A549 (cell line): ENCODE results near the gene SLC49A3. TPM values are rescaled to one million over a fixed set of nuclear protein-coding genes. Genes with fewer than 3 reads are reported as not detected.
A peak's percentile ranks its signal among the peaks of the same experiment; 100 is the strongest.

Source experiments
- ATAC-seq, 2 experiments: fragments of 200-7000 bp in 1 of 2; fragments of >200 bp in 1 of 2; cut with Nextera tagmentation in 1 of 2; cut with Tn5 transposase in 1 of 2; 3 replicates each; pipeline versions ENCODE4 v1.8.0 to v1.9.1; 2018 to 2020; ENCODE audit warnings: mild to moderate bottlenecking in 1 of 2, moderate library complexity in 1 of 2
- CTCF ChIA-PET: fragments of 300-600 bp; sonication (Branson Sonifier 250); formaldehyde crosslinking; extraction: SDS; loops from one replicate; lab custom pipeline; 2021; ENCODE audit warnings: antibody characterized with exemption, inconsistent platforms; lab: Yijun Ruan, JAX
- POLR2A ChIA-PET: fragments of 350-600 bp; formaldehyde crosslinking; extraction: SDS; loops from one replicate; lab custom pipeline; 2021; ENCODE audit warnings: antibody characterized with exemption, inconsistent platforms; lab: Yijun Ruan, JAX
- DNase-seq, 2 experiments: peaks; one replicate each; pipeline versions ENCODE4 v3.0.0 to v3.0.0-alpha.2; 2011 to 2016; ENCODE audit warnings: low read depth in 1 of 2, low spot score in 1 of 2
- FAIRE-seq: peaks from 2 replicates; lab custom pipeline; 2011; peaks lifted over from hg19 to GRCh38; lab: Jason Lieb, UNC
- H3K27ac ChIP-seq, 2 experiments: fragments of >200 bp; sonication (Bioruptor Twin); formaldehyde crosslinking; 3 replicates each; pipeline ENCODE4 v1.5.1; 2016 to 2017
- H3K4me1 ChIP-seq: fragments of >200 bp; sonication (Bioruptor Twin); formaldehyde crosslinking; 3 replicates; pipeline ENCODE4 v1.6.1; 2016
- H3K4me2 ChIP-seq: fragments of >200 bp; sonication (Bioruptor Twin); formaldehyde crosslinking; 3 replicates; pipeline ENCODE4 v1.6.1; 2016
- H3K4me3 ChIP-seq: fragments of >200 bp; sonication (Bioruptor Twin); formaldehyde crosslinking; 3 replicates; pipeline ENCODE4 v1.5.1; 2016
- H3K9me3 ChIP-seq: fragments of >200 bp; sonication (Bioruptor Twin); formaldehyde crosslinking; 3 replicates; pipeline ENCODE4 v1.6.1; 2016
- BCL3 ChIP-seq: fragments of >200 bp; sonication (Bioruptor Twin); formaldehyde crosslinking; IDR thresholded peaks from 3 replicates; pipeline ENCODE4 v1.6.1; 2016
- CTCF ChIP-seq: fragments of >200 bp; sonication (Bioruptor Twin); formaldehyde crosslinking; IDR thresholded peaks from 3 replicates; pipeline ENCODE4 v1.5.1; 2016
- EHF ChIP-seq: fragments of 250-450 bp; sonication (Bioruptor Pico); IDR thresholded peaks from 2 replicates; pipeline ENCODE4 v1.5.0; 2020; ENCODE audit warnings: mild to moderate bottlenecking
- EHMT2 ChIP-seq: fragments of 200-600 bp; sonication (generic); IDR thresholded peaks from 2 replicates; pipeline ENCODE4 v1.6.1; 2016; ENCODE audit warnings: antibody characterized with exemption, low read depth, mild to moderate bottlenecking, moderate library complexity
- FOSB ChIP-seq: fragments of 250-450 bp; sonication (Bioruptor Pico); IDR thresholded peaks from 2 replicates; pipeline ENCODE4 v1.5.0; 2020; ENCODE audit warnings: mild to moderate bottlenecking, moderate library complexity
- FOSL2 ChIP-seq, 2 experiments: fragments of 450-650 bp in 1 of 2; fragments of >200 bp in 1 of 2; sonication (Bioruptor Twin) in 1 of 2; formaldehyde crosslinking; IDR thresholded peaks; 2 replicates each; pipeline versions ENCODE4 v1.5.0 to v1.6.1; 2016 to 2020; ENCODE audit warnings: mild to moderate bottlenecking in 1 of 2, moderate library complexity in 1 of 2
- GATA3 ChIP-seq: IDR thresholded peaks from 2 replicates; pipeline ENCODE4 v1.6.1; 2012; ENCODE audit warnings: borderline replicate concordance
- HOXB5 ChIP-seq: fragments of 250-450 bp; sonication (Bioruptor Pico); IDR thresholded peaks from 2 replicates; pipeline ENCODE4 v1.5.0; 2020; ENCODE audit warnings: mild to moderate bottlenecking, moderate library complexity
- JUN ChIP-seq, 2 experiments: fragments of >200 bp; sonication (Bioruptor Twin); formaldehyde crosslinking; IDR thresholded peaks; 2 replicates in 1 of 2; 3 replicates in 1 of 2; pipeline ENCODE4 v1.6.1; 2016 to 2017
- MAFK ChIP-seq: fragments of 450-650 bp; IDR thresholded peaks from 2 replicates; pipeline ENCODE4 v1.6.1; 2014; ENCODE audit not compliant: partially characterized antibody
- MAX ChIP-seq: IDR thresholded peaks from 2 replicates; pipeline ENCODE4 v1.6.1; 2012
- MYC ChIP-seq: IDR thresholded peaks from 2 replicates; pipeline ENCODE4 v1.6.1; 2012; ENCODE audit warnings: mild to moderate bottlenecking, inconsistent platforms, low read length, improper control_type of control experiment, borderline replicate concordance
- NR3C1 ChIP-seq: fragments of >200 bp; sonication (Bioruptor Twin); formaldehyde crosslinking; IDR thresholded peaks from 3 replicates; pipeline ENCODE4 v1.6.1; 2017
- RAD21 ChIP-seq, 2 experiments: fragments of >200 bp in 1 of 2; sonication (Bioruptor Twin) in 1 of 2; formaldehyde crosslinking in 1 of 2; IDR thresholded peaks in 1 of 2; conservative IDR thresholded peaks in 1 of 2; 2 replicates in 1 of 2; 3 replicates in 1 of 2; pipeline ENCODE4 v1.6.1; 2012 to 2018; ENCODE audit warnings: inconsistent platforms in 1 of 2
- RARB ChIP-seq: fragments of 250-450 bp; sonication (Bioruptor Pico); IDR thresholded peaks from 2 replicates; pipeline ENCODE4 v1.8.0; 2021; ENCODE audit warnings: mild to moderate bottlenecking, moderate library complexity
- RCOR1 ChIP-seq: fragments of 150-350 bp; IDR thresholded peaks from 2 replicates; pipeline ENCODE4 v1.6.1; 2014; ENCODE audit warnings: antibody characterized with exemption, low read length, low read depth
- REST ChIP-seq: fragments of 200-600 bp; sonication (generic); IDR thresholded peaks from 2 replicates; pipeline ENCODE4 v1.6.1; 2016; ENCODE audit warnings: antibody characterized with exemption, mild to moderate bottlenecking, moderate library complexity
- RFX5 ChIP-seq: fragments of 450-650 bp; IDR thresholded peaks from 2 replicates; pipeline ENCODE4 v1.7.1; 2014; ENCODE audit warnings: antibody characterized with exemption, mild to moderate bottlenecking, moderate library complexity
- TFCP2L1 ChIP-seq: fragments of 250-450 bp; sonication (Bioruptor Pico); IDR thresholded peaks from 2 replicates; pipeline ENCODE4 v1.5.0; 2021; ENCODE audit warnings: mild to moderate bottlenecking
- ZSCAN20 ChIP-seq: fragments of 250-450 bp; sonication (Bioruptor Pico); IDR thresholded peaks from 2 replicates; pipeline ENCODE4 v1.8.0; 2022; ENCODE audit warnings: mild to moderate bottlenecking, moderate library complexity
- WGBS: methylation state at CpG from one replicate; pipeline ENCODE4 v1.1.6; 2017; ENCODE audit errors: missing lambda C conversion rate; 5-methylcytosine and 5-hydroxymethylcytosine counted together
- polyA plus RNA-seq, 4 experiments: library from polyadenylated mRNA; depleted of rRNA in 3 of 4; stranded (reverse); fragments of >200 nt; fragmentation: RNase III in 1 of 4; extraction: RNeasy Plus Mini Kit Qiagen cat#74134 plus additional on column Dnase treatment in 1 of 4; gene quantifications; 2 replicates in 3 of 4; 3 replicates in 1 of 4; pipeline ENCODE4 v1.2.3, GENCODE V29; 2011 to 2017

SLC49A3 gene
- polyA plus RNA-seq, 2 of the 4 experiments (the other 2 are of a cell fraction): 0.05 to 0.12 TPM

- ChIA-PET POLR2A (no interaction called here), CTCF (no interaction called here)
- peak overlapping the region; percentile 75 to 95; a peak in 3 of 6 replicates for H3K27ac ChIP-seq
- H3K4me1 ChIP-seq: peaks cover 12% of the 10 kb centered on the region; the same call in 1 of the 3 replicates
- TF ChIP-seq FOSB (CRISPR knock-in tag): no peak
- no peak for TF ChIP-seq MYC
- no peak for TF ChIP-seq FOSL2 (IDR thresholded peaks at IDR 0.05)
- no peak for TF ChIP-seq FOSL2 (CRISPR knock-in tag; IDR thresholded peaks at IDR 0.05)
- TF ChIP-seq NR3C1: no peak
- TF ChIP-seq REST: no peak
- peak overlapping the region; percentile 53 for H3K4me3 ChIP-seq
- ATAC-seq: no peak
- no peaks in the 10 kb centered on the region for H3K9me3 ChIP-seq
- no peak for DNase-seq
- peak overlapping the region; percentile 95 for H3K4me2 ChIP-seq
- WGBS: 65% methylated on average over 4 of the region's 17 CpGs
- no peak for FAIRE-seq
Measured at GRCh38 chr4:680551-680927, 8.4 kb downstream of the SLC49A3 start.

- no peaks in the 10 kb centered on the region for H3K9me3 ChIP-seq
- no peak overlapping the region for H3K4me2 ChIP-seq
- 100% methylated on average over 1 of the region's 9 CpGs for WGBS
- no peak overlapping the region for H3K27ac ChIP-seq
- ATAC-seq (no peak), FAIRE-seq (no peak), DNase-seq (no peak)
- H3K4me1 ChIP-seq: peaks cover 16% of the 10 kb centered on the region; the same call in 1 of the 3 replicates
- TF ChIP-seq RFX5 (no peak), TFCP2L1 (no peak), MAX (no peak), BCL3 (no peak), EHMT2 (no peak), CTCF (no peak), RAD21 (conservative IDR thresholded peaks at IDR 0.05 in 1 of 2, IDR thresholded peaks at IDR 0.05 in 1 of 2) (no peak), ZSCAN20 (CRISPR knock-in tag) (no peak), MAFK (no peak), NR3C1 (no peak), JUN (IDR thresholded peaks at IDR 0.05) (no peak), RCOR1 (no peak), RARB (CRISPR knock-in tag) (no peak), GATA3 (no peak), EHF (no peak), HOXB5 (CRISPR knock-in tag) (no peak)
- ChIA-PET POLR2A (no interaction called here), CTCF (no interaction called here)
- no peak overlapping the region for H3K4me3 ChIP-seq
Measured at GRCh38 chr4:680091-680490, 8.9 kb downstream of the SLC49A3 start.
